Measurements from ENCODE around the gene RPN2.

RPN2 gene

DNA sequence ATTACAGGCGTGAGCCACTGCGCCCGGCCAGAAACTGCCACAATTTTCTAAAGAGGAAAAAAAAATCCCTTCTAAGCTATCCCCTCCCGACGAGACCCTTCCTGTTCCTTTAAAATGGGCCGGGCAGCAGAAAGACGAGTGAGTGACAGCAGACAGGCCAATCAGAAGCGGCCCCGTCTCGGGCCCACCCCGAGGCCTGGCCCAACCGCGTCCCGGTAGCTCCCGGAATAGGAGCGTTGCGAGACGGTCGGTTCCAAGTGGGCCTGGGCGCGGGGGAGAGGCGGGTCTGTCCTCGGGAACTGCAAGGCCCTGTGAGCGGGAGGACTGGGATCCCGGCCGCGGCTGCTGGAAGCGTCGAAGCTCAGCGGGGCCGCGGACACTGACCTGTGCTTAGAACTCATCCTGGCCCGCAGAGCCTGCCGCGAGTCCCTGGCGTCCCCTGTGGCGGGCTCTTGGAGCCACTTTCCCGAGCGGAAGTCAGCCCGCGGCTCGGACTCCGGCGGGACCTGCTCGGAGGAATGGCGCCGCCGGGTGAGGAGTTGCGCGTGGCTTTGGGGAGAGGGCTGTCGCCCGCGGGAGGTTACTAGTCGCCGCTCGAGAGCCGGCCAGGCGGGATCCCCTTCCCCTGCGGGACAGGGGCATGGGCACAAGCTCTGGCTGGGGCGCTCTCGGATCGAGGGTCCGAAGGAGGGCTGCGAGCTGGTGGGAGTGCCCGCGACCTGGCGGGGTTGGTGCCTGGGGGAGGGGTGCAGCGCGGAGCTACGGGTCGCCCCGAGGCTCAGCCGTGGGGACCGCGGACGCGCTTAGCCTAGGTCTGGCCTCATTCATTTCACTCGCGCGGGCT, at the start of gene RPN2, which contains the start of gene MROH8:
TSS of gene RPN2 (plus strand) at position 492 of the 844 bp plus-strand sequence. CDS start at position 519, 27 bp downstream.
TSS of gene MROH8 (minus strand) at position 710 of the 844 bp plus-strand sequence.
- CTCF ChIA-PET = interaction anchor here (0.6 to 1.6 kb wide), 6 partner anchors 11 to 82 kb away, joined by 3 to 5 read pairs (median 4); no protein-coding TSS in a partner anchor
- peak; percentile 94 for DNase-seq (ENCODE audit: extremely low spot score)
- peak; percentile 78 for TF ChIP-seq ZNF384 (IDR thresholded peaks at IDR 0.05)
- TF ChIP-seq ARNT (IDR thresholded peaks at IDR 0.05) = no peak
- TF ChIP-seq FOXA1 (IDR thresholded peaks at IDR 0.05) = no peak
- no peak; the same call in 1 of the 2 replicates for TF ChIP-seq LEF1 (IDR thresholded peaks at IDR 0.05; ENCODE audit: borderline replicate concordance)
- TF ChIP-seq FOXM1 (IDR thresholded peaks at IDR 0.05; ENCODE audit: borderline replicate concordance) = peak; percentile 97
- TF ChIP-seq HDGF (IDR thresholded peaks at IDR 0.05; ENCODE audit: borderline replicate concordance) = no peak
- no peak for TF ChIP-seq TARDBP (IDR thresholded peaks at IDR 0.05)
- TF ChIP-seq CTBP1 (IDR thresholded peaks at IDR 0.05; ENCODE audit: borderline replicate concordance) = no peak
- peak; percentile 47; the same call in 1 of the 2 replicates for TF ChIP-seq L3MBTL2 (conservative IDR thresholded peaks at IDR 0.05)
- TF ChIP-seq NFRKB (IDR thresholded peaks at IDR 0.05) = peak; percentile 48; the same call in 1 of the 2 replicates
- TF ChIP-seq SP1 (IDR thresholded peaks at IDR 0.05) = no peak
- no peak for TF ChIP-seq SUZ12 (IDR thresholded peaks at IDR 0.05)
- TF ChIP-seq BHLHE40 (IDR thresholded peaks at IDR 0.05; ENCODE audit: borderline replicate concordance) = peak; percentile 85
- peak; percentile 81 for TF ChIP-seq ELF4 (IDR thresholded peaks at IDR 0.05)
- no peak for TF ChIP-seq FOXK2 (IDR thresholded peaks at IDR 0.05)
- TF ChIP-seq, protein P1, sequence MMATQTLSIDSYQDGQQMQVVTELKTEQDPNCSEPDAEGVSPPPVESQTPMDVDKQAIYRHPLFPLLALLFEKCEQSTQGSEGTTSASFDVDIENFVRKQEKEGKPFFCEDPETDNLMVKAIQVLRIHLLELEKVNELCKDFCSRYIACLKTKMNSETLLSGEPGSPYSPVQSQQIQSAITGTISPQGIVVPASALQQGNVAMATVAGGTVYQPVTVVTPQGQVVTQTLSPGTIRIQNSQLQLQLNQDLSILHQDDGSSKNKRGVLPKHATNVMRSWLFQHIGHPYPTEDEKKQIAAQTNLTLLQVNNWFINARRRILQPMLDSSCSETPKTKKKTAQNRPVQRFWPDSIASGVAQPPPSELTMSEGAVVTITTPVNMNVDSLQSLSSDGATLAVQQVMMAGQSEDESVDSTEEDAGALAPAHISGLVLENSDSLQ (IDR thresholded peaks at IDR 0.05) = peak; percentile 100
- POLR2A ChIA-PET = interaction anchor here (0.6 to 2.6 kb wide), 17 partner anchors 9 to 855 kb away, joined by 3 to 31 read pairs (median 5); partner anchors contain the start of gene RBL1

DNA sequence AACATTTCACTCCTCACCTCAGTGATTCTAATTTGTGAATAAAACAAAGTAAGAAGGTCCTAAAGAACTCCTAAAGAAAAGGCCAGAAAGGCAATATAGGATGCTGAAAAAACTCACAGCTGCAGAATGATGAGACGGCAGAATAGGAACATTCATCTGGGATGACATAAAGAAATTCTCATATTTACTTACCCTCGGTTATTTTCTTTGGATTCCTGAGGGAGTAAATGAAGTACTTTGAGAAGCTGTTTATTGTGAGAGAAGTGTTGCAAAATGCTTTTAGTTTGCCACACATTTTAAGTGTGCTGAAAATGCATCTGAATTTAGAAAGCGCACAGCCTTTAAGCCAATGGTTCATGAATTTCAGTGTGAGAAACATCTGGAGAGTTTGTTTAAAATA, 47.6 kb upstream of the RPN2 start:
- CTCF ChIA-PET = interaction anchor here (0.7 kb wide), 1 partner anchor 325 kb away, joined by 3 read pairs; no protein-coding TSS in a partner anchor
- POLR2A ChIA-PET = interaction anchor here (1.0 kb wide), 1 partner anchor 10 kb away, joined by 3 read pairs; no protein-coding TSS in a partner anchor
- TF ChIP-seq L3MBTL2 (conservative IDR thresholded peaks at IDR 0.05) = no peak
- no peak for DNase-seq (ENCODE audit: extremely low spot score)

DNA sequence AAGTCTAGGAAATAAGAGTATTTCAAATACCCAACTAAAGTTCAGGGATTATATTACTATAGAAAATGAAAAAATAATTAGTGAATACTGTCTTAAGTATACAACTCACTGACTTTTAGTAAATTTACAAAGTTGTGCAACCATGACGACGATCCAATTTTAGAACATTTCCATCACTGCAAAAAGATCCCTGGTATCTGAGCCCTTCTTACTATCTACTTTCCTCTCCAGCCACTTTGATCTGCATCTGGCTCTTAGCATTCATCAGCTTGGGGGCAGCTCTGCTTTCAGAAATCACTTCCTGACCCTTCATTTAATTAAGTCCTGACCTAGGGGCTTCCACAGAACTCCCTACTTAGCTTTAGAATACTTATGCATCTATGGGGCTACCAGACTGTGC, 45.2 kb upstream of the RPN2 start:
- TF ChIP-seq ELF4 (IDR thresholded peaks at IDR 0.05) (no peak), BHLHE40 (IDR thresholded peaks at IDR 0.05; ENCODE audit: borderline replicate concordance) (no peak), FOXA1 (IDR thresholded peaks at IDR 0.05) (no peak), FOXM1 (IDR thresholded peaks at IDR 0.05; ENCODE audit: borderline replicate concordance) (no peak), LEF1 (IDR thresholded peaks at IDR 0.05; ENCODE audit: borderline replicate concordance) (no peak), SUZ12 (IDR thresholded peaks at IDR 0.05) (no peak), ARNT (IDR thresholded peaks at IDR 0.05) (no peak), FOXK2 (IDR thresholded peaks at IDR 0.05) (no peak), SP1 (IDR thresholded peaks at IDR 0.05) (no peak), ZNF384 (IDR thresholded peaks at IDR 0.05) (no peak), CTBP1 (IDR thresholded peaks at IDR 0.05; ENCODE audit: borderline replicate concordance) (no peak), L3MBTL2 (conservative IDR thresholded peaks at IDR 0.05) (no peak), NFRKB (IDR thresholded peaks at IDR 0.05) (no peak), HDGF (IDR thresholded peaks at IDR 0.05; ENCODE audit: borderline replicate concordance) (no peak)
- TF ChIP-seq, protein P1 (IDR thresholded peaks at IDR 0.05) = no peak
- no peak for DNase-seq (ENCODE audit: extremely low spot score)
- POLR2A ChIA-PET = no interaction called here
- CTCF ChIA-PET = no interaction called here

DNA sequence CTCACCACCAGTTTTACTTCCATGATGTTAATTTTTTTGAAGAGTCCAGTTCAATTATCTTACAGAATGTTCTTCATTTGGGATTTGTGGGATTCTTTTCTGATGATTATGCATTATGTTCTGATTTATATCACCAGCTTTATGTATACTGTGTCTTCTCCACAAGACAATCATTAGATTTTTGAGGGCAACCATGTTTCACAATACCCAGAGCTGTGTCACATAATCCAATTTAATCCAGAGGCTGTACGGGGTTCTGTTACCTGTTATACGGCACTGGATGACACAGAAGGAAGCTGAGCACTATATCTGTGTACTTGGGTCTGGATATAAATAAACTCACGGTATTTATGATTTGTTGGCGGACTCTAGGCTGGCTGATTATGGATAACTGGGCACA, 41.6 kb upstream of the RPN2 start:
- TF ChIP-seq LEF1 (IDR thresholded peaks at IDR 0.05; ENCODE audit: borderline replicate concordance) (no peak), L3MBTL2 (conservative IDR thresholded peaks at IDR 0.05) (no peak), FOXK2 (IDR thresholded peaks at IDR 0.05) (no peak), FOXM1 (IDR thresholded peaks at IDR 0.05; ENCODE audit: borderline replicate concordance) (no peak), NFRKB (IDR thresholded peaks at IDR 0.05) (no peak), CTBP1 (IDR thresholded peaks at IDR 0.05; ENCODE audit: borderline replicate concordance) (no peak), HDGF (IDR thresholded peaks at IDR 0.05; ENCODE audit: borderline replicate concordance) (no peak), SP1 (IDR thresholded peaks at IDR 0.05) (no peak), SUZ12 (IDR thresholded peaks at IDR 0.05) (no peak), TARDBP (IDR thresholded peaks at IDR 0.05) (no peak)
- TF ChIP-seq, protein P1 (IDR thresholded peaks at IDR 0.05) = no peak
- DNase-seq (ENCODE audit: extremely low spot score) = no peak
- CTCF ChIA-PET = no interaction called here
- POLR2A ChIA-PET = no interaction called here

DNA sequence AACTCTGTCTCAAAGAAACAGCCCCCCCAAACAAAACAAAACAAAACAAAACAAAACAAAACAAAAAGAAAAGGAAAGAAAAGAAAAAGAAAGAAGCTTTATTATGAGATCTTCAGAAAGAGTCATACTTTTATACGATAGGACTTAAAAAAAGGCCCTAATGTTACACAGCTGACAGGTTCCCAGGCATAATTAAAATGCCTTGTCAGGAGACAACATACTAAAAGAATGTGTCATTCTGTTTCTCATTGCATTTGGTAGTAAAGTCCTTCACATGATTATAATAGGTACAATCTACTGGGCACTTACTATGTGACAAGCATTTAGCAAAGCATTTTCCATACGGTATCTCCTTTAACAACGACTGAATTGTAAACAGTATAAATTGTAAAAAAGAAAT, 36.4 kb upstream of the RPN2 start:
- CTCF ChIA-PET = no interaction called here
- no peak for TF ChIP-seq ZNF384 (IDR thresholded peaks at IDR 0.05)
- TF ChIP-seq LEF1 (IDR thresholded peaks at IDR 0.05; ENCODE audit: borderline replicate concordance) = no peak
- POLR2A ChIA-PET = no interaction called here

DNA sequence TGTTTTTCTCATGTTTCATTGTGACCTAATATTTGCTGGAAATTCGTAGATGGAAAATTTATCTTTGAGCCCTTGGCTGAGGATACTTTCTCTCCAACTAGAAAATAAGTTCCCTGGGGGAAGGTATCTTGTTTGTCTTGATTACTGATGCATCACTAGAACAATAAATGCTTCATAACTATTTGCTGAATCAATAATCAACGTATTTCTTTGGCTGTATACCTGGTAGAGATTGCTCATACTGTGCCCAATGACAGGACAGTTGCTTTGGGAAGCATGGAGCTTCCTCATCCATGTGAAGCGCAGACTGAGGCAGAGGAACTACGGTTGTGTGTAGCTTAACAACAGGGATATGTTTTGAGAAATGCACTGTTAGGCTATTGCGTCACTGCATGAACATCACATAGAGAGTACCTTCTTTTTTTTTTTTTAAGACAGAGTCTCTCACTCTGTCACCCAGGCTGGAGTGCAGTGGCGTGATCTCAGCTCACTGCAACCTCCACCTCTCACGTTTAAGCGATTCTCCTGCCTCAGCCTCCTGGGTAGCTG, 34.2 kb upstream of the RPN2 start:
- ChIA-PET POLR2A (no interaction called here), CTCF (no interaction called here)
- DNase-seq (ENCODE audit: extremely low spot score) = no peak
- no peak for TF ChIP-seq FOXA1 (IDR thresholded peaks at IDR 0.05)
- no peak for TF ChIP-seq FOXK2 (IDR thresholded peaks at IDR 0.05)
- no peak for TF ChIP-seq BHLHE40 (IDR thresholded peaks at IDR 0.05; ENCODE audit: borderline replicate concordance)
- no peak for TF ChIP-seq FOXM1 (IDR thresholded peaks at IDR 0.05; ENCODE audit: borderline replicate concordance)
- TF ChIP-seq L3MBTL2 (conservative IDR thresholded peaks at IDR 0.05) = no peak
- TF ChIP-seq ELF4 (IDR thresholded peaks at IDR 0.05) = no peak
- no peak for TF ChIP-seq SUZ12 (IDR thresholded peaks at IDR 0.05)
- TF ChIP-seq ARNT (IDR thresholded peaks at IDR 0.05) = no peak
- TF ChIP-seq LEF1 (IDR thresholded peaks at IDR 0.05; ENCODE audit: borderline replicate concordance) = no peak
- TF ChIP-seq ZNF384 (IDR thresholded peaks at IDR 0.05) = no peak; the same call in 1 of the 2 replicates
- TF ChIP-seq NFRKB (IDR thresholded peaks at IDR 0.05) = no peak
- no peak for TF ChIP-seq HDGF (IDR thresholded peaks at IDR 0.05; ENCODE audit: borderline replicate concordance)
- TF ChIP-seq, protein P1 (IDR thresholded peaks at IDR 0.05) = no peak

More for the DNA sequence above, 36.4 kb upstream of the RPN2 start:
- DNase-seq (ENCODE audit: extremely low spot score) = no peak

Measured in HEK293T (cell line).